Choroid plexus epithelial cell (primary cell): ENCODE measurements around the gene BCAP29.

Experiments
- DNase-seq: peaks from one replicate; pipeline ENCODE4 v3.0.0-alpha.2; 2010; ENCODE audit warnings: low read depth
- H3K4me3 ChIP-seq: 2 replicates; pipeline ENCODE4 v1.5.1; 2011; ENCODE audit warnings: low read depth, mild to moderate bottlenecking, control low read depth, low read length, moderate library complexity
- TF ChIP-seq, protein P1 (sequence below): conservative IDR thresholded peaks from 2 replicates; pipeline ENCODE4 v1.5.1; 2011; ENCODE audit warnings: low read depth, mild to moderate bottlenecking, control low read depth, inconsistent platforms, low read length, moderate library complexity

The BCAP29 gene

DNA sequence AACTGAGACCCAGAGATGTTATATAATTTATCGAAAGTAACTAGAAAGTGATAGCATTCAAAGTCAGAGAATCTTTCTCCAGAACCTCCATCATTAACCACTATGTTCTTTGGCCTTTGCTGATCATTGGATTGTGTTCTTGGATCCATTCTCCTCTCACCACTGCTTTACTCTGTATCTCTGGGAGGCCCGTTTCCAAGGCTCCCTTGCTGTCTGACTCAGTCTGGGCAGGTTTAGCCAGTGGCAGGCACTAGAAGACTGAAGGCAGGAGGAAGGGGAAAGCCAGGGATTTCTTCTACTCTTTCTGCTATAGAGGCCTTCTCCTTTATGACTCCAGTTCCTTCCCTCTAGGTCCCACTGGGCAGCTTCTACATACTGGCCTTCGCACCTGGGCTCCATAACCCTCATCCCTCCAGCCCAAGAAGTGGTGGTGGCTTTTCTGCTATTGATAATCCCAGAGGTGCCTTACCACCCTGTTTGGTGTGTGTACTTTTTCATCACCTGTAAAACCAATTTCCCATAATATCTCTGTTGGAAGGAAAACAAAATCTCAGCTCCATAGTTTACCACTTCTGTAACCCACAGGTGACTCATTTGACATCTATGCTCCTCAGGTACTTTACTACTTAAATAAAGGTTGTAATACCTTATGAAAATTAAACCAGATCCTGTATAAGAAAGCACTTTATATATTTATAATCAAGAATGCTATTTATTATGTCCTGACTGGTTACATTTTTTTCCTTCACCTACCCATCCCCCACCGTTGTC lies 36.0 kb downstream of the BCAP29 start:
- DNase-seq: no peak
- H3K4me3 ChIP-seq: no peak overlapping the region
- TF ChIP-seq, protein P1, sequence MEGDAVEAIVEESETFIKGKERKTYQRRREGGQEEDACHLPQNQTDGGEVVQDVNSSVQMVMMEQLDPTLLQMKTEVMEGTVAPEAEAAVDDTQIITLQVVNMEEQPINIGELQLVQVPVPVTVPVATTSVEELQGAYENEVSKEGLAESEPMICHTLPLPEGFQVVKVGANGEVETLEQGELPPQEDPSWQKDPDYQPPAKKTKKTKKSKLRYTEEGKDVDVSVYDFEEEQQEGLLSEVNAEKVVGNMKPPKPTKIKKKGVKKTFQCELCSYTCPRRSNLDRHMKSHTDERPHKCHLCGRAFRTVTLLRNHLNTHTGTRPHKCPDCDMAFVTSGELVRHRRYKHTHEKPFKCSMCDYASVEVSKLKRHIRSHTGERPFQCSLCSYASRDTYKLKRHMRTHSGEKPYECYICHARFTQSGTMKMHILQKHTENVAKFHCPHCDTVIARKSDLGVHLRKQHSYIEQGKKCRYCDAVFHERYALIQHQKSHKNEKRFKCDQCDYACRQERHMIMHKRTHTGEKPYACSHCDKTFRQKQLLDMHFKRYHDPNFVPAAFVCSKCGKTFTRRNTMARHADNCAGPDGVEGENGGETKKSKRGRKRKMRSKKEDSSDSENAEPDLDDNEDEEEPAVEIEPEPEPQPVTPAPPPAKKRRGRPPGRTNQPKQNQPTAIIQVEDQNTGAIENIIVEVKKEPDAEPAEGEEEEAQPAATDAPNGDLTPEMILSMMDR: no peak

- H3K4me3 ChIP-seq: no peak overlapping the region
- peak; percentile 91 for DNase-seq
- TF ChIP-seq, protein P1: no peak
These were observed 42.4 kb downstream of the BCAP29 start for GRCh38 chr7:107622429-107622828.

DNA sequence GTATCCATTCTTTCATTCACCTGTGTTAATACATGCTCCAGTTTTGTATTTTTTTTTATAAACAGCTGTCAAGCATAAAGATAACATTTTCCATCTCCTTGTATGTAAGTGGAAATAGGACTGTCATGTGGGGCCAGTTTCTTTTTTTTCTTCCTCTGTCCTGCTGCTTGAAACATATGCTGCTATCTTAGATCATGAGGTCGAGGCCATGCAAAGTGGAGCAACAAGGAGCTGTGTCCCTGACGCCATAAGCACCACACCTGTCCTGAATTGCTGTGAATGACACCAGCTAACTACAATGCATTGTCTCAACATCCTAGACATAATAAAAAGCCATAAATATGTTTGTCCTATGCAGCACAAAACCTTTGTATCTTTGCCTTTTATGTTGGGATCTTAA lies 42.8 kb downstream of the BCAP29 start:
- H3K4me3 ChIP-seq: no peak overlapping the region
- peak; percentile 21 for DNase-seq
- TF ChIP-seq, protein P1: no peak

DNA sequence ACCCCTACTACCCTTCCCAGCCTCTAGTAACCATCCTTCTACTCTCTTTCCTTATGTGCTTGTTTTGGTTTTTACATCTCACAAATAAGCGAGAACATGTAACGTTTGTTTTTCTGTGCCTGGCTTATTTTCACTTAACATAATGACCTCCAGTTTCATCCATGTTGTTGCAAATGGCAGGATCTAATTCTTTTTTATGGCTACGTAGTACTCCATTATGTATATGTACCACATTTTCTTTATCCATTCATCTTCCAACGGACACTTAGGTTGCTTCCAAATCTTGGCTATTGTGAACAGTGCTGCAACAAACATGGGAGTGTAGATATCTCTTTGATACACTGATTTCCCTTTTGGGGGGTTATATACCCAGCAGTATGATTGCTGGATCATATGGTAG lies 47.0 kb downstream of the BCAP29 start:
- no peak for DNase-seq
- H3K4me3 ChIP-seq: no peak overlapping the region
- TF ChIP-seq, protein P1: no peak

GRCh38 chr7:107628461-107629064 lies 48.5 kb downstream of the BCAP29 start:
- DNase-seq: no peak
- TF ChIP-seq, protein P1: no peak

GRCh38 chr7:107630342-107630741 lies 50.3 kb downstream of the BCAP29 start:
- H3K4me3 ChIP-seq: no peak overlapping the region
- DNase-seq: no peak

More at GRCh38 chr7:107628461-107629064, 48.5 kb downstream of the BCAP29 start:
- H3K4me3 ChIP-seq: no peak overlapping the region

More at GRCh38 chr7:107630342-107630741, 50.3 kb downstream of the BCAP29 start:
- TF ChIP-seq, protein P1: no peak
